ENCODE data around the gene WDR54.
A peak's percentile ranks its signal among the peaks of the same experiment; 100 is the strongest.
"Not testable (repeated sequence)": the region's sequence is repeated elsewhere in the genome, so short reads cannot be mapped to it uniquely, and the experiment has no call there.

The WDR54 gene

DNA sequence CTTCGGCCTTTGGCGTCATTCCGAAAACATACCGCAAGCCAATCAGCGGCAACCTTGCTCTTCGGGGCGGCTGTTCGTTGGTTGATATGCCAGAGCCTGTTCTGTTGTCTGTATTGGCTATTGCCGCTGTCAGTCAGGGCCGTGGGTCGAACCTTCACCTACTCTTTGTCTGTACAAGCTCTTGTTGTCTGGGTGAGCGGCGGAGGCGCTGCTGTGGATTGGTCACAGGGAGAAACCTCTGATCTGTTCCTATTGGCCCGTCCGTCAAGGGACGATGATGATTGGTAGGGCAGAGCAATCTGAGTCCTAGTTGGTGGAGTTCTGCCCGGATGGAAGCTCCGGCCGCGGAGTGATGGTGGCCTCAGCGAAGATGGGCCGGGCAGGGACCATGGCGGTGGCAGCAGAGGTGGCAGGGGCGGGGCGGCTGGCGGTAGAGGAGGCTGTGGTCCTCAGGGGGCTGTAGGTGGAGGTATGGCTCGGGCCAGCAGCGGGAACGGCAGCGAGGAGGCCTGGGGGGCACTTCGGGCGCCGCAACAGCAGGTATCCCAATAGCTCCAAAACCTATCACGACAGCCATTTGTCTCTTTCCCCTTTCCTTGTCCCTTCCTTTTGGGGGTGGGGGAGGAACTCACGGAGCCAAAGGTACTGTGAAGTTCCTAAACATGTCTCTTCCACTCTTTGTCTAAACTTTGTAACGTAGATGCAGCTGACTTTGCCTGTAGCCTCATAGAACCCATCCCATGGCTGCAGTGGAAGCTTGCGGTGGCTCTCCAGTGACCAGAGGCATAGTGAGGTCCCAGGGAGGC lies 36.8 kb downstream of the WDR54 start, which contains the start of gene WBP1:
Gene WBP1, plus strand, starts transcription at position 307 of the 806 bp plus-strand sequence. Its CDS starts 165 bp downstream, at position 472.
- DNase-seq, result peak; percentile 100

DNA sequence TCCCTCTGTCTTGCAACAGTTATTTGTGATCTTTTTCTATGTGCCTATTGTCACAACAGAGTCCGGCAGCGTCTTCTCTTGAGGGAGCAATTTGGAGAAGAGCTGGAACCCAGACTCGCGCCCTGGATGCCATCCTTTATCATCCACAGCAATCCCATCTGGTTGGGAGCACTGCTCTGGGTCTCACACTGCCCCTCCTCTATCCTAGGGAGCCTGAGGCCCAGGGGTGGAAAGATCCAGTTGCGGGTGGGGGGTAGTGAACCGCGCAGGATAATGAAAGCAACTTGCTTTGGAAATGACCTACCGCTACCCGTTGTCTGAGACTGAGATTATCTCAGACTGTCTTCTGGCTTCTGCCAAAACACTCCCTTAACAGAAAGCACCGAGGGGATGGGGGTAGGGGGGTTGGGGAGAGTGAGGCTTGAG lies 37.4 kb downstream of the WDR54 start:
- DNase-seq, result no peak

DNA sequence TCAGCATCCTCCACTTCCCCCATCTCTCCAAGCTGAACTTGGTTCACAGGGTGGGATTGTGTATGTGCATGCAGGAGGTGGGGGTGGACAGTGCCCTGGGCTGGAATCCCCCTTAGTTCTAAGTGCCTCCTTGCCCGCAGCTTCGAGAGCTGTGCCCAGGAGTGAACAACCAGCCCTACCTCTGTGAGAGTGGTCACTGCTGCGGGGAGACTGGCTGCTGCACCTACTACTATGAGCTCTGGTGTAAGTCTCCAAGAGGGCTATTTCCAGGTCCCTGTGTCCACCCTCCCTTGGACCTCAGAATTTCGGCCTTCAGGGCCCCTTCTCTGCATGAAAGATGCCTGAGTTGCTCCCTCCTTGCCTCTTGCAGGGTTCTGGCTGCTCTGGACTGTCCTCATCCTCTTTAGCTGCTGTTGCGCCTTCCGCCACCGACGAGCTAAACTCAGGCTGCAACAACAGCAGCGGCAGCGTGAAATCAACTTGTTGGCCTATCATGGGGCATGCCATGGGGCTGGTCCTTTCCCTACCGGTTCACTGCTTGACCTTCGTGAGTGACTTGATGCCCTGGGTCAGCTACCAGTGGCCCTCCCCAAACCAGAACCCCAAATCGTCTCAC lies 38.1 kb downstream of the WDR54 start:
- DNase-seq, result not testable (repeated sequence)

- not testable (repeated sequence) for DNase-seq
Observed at GRCh38 chr2:74460187-74460586, 38.7 kb downstream of the WDR54 start.

DNA sequence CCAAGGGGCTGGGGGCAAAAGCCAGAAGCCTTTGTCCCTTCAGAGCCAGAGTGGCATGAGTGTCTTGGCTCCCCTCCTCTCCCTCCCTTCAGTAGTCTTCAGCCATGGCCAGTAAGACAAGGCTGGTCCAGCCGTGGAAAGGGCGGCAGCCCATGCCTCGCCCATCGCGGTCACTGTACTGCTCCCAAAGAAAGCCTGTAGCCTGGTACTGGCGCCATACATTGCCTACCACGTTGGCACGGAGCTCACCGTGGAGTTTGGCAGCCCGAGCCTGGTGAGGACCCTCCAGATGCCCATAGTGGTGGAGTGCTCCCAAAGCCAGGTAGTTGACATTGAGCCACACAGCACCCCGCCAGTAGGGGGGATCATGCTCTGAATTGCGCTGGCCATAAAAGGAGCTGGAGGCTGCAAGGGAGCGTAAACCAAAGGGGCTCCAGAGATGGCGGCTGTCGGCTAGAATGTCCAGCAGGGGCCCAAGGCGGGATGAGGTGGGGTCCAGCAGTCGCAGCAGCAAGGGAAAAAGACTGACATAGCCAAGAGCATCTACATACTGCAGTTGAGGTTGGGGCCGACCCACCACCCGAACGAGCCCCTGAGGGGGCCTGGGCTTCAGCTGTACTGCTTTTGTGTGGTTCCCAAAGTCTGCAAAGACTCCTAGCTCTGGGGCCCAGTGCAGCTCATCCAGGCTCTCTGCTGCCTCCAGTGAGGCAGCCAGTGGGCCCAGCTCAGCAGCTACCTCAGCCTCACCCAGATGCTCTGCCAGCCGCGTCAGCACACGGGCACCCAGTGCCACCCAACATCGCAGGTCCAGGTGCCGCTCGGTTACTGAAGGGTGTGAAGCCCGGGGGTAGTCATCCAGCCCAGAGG lies 39.9 kb downstream of the WDR54 start:
- no peak for DNase-seq

- no peak for DNase-seq
Observed at GRCh38 chr2:74462054-74462785, 40.7 kb downstream of the WDR54 start.

- no peak for DNase-seq
Observed at GRCh38 chr2:74462786-74463105, 41.2 kb downstream of the WDR54 start.

GRCh38 chr2:74464406-74464805 lies 42.9 kb downstream of the WDR54 start:
- DNase-seq, result no peak

DNA sequence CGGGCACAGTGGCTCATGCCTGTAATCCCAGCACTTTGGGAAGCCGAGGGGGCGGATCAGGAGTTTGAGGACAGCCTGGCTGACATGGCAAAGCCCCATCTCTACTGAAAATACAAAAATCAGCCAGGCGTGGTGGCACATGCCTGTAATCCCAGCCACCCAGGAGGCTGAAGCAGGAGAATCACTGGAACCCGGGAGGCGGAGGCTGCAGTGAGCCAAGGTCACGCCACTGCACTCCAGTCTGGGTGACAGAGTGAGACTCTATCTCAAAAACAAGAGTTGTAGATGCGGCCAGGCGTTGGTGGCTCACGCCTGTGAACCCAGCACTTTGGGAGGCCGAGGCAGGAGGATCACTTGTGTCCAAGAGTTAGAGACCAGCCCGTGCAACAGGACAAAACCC lies 49.2 kb downstream of the WDR54 start:
- DNase-seq, result not testable (repeated sequence)

GRCh38 chr2:74471332-74472065 lies 50.0 kb downstream of the WDR54 start:
- DNase-seq, result no peak

DNA sequence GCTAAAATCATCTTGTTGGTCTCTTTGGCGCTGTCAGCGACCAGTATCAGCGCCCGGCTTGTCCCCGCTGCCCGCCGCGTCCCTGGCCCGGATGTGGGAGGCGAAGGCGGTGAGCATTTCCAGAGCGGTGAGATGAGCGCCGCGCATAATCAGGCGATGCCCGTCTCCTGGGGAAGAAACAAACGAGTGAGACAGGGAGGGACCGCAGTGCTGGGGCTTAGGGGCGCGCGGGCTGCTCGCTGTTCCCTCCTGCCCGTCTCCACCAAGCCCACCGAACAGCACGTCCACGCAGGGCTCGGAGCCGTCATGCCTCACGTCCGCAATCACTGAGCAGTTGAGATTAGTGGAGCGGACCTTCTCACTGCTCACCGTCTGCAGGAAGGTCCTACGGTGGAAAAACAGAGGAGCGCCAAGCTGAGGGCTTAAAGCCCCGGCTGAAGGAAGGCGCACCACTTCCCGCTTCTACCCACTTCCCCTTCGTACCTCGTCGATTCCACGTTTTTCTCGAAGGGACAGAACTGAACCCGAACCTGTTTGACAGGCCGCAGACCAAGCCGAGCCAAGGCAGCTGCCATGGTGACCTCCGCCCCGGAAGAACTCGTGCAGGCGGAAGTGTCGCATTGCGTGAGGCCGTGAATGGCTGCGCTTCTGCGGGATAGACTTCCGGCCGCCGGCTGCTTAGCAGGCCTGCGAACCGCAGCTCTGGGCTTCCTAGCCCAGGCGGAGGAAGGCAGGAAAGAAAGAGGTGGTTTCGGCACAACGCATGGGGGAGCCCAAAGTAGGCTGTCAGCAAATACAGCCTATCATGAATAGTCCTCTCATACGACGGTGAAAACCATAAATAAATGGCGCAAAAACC lies 50.8 kb downstream of the WDR54 start, which contains the start of gene MRPL53:
Gene MRPL53, minus strand, starts transcription at position 595 of the 859 bp plus-strand sequence. Its CDS starts 20 bp downstream, at position 575.
- peak; percentile 67 for DNase-seq

DNA sequence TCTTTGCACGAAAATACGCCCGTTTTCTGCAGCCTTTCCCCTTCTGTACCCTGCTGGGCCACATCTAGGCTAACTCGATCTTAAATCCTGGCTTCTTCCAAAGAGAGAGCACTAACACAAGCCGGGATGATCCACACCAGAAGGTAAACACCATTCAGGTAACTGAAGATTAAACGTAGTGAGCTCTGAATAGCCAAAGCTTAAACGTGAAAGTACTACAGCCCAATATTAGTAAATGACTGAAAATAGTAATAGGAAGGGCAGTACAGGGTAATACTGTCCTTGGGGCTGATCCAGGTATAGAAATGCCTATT lies 51.4 kb downstream of the WDR54 start:
- no peak for DNase-seq

DNA sequence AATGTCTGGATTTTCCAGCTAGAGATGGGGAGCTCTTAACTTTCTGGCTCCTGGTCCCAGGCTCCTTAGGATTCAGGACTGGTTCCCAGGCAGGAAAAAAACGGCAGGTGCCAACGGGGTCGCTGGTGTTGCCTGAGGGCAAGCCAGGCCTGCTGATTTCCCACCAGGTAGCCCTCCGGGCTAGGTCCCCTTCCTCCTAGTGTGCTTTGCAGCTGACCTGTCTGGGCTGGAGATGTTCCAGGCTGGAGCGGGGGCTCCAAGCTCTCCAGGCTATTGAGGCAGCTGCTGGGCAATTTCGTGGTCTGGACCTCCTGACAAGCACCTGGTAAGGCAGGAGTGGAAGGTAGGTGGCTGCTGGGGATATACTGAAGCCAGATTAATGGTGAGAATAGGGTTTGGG lies 53.0 kb downstream of the WDR54 start:
- no peak for DNase-seq

DNA sequence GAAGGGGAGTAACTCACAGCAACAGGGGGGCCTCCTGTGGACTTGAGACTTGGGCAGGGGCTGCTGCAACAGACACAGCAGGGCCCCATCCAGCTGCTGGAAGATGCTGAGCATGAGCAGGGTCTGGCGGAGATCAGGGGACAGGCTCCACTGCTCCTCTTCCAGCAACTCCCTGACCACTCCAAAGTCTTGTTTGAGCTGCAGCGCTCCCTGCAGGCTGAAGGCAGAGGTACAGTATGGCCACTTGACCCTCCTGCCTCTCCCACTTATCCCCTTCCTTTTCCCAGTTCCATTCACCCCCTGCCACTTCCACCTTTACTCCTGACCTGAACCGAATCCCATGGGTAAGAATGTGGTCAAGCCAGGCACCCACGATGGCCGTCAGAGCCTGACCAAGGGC lies 53.4 kb downstream of the WDR54 start:
- DNase-seq, result no peak
